ENCODE results near the gene TELO2.

DNA sequence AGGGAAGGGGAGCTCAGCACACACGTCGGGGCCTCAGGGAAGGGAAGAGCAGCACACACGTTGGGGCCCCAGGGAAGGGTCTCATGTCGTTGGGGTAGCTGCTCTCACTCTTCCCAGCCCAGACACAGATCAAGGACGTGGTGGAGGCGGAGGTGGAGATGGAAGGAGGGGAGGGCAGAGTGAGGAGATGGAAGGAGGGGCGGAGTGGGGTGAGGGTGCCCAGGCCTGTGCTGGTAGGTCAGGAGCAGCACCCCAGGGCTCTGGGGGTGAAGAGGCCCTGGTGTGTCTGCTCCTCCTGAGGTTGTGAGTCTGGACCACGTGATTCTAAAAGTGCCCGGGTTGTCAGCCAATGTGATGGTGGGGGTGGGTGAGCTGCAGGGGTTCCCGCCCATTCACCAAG, 33.2 kb upstream of the TELO2 start:
- TF ChIP-seq, protein P1, sequence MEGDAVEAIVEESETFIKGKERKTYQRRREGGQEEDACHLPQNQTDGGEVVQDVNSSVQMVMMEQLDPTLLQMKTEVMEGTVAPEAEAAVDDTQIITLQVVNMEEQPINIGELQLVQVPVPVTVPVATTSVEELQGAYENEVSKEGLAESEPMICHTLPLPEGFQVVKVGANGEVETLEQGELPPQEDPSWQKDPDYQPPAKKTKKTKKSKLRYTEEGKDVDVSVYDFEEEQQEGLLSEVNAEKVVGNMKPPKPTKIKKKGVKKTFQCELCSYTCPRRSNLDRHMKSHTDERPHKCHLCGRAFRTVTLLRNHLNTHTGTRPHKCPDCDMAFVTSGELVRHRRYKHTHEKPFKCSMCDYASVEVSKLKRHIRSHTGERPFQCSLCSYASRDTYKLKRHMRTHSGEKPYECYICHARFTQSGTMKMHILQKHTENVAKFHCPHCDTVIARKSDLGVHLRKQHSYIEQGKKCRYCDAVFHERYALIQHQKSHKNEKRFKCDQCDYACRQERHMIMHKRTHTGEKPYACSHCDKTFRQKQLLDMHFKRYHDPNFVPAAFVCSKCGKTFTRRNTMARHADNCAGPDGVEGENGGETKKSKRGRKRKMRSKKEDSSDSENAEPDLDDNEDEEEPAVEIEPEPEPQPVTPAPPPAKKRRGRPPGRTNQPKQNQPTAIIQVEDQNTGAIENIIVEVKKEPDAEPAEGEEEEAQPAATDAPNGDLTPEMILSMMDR (IDR thresholded peaks at IDR 0.05): no peak
- TF ChIP-seq, protein P2, sequence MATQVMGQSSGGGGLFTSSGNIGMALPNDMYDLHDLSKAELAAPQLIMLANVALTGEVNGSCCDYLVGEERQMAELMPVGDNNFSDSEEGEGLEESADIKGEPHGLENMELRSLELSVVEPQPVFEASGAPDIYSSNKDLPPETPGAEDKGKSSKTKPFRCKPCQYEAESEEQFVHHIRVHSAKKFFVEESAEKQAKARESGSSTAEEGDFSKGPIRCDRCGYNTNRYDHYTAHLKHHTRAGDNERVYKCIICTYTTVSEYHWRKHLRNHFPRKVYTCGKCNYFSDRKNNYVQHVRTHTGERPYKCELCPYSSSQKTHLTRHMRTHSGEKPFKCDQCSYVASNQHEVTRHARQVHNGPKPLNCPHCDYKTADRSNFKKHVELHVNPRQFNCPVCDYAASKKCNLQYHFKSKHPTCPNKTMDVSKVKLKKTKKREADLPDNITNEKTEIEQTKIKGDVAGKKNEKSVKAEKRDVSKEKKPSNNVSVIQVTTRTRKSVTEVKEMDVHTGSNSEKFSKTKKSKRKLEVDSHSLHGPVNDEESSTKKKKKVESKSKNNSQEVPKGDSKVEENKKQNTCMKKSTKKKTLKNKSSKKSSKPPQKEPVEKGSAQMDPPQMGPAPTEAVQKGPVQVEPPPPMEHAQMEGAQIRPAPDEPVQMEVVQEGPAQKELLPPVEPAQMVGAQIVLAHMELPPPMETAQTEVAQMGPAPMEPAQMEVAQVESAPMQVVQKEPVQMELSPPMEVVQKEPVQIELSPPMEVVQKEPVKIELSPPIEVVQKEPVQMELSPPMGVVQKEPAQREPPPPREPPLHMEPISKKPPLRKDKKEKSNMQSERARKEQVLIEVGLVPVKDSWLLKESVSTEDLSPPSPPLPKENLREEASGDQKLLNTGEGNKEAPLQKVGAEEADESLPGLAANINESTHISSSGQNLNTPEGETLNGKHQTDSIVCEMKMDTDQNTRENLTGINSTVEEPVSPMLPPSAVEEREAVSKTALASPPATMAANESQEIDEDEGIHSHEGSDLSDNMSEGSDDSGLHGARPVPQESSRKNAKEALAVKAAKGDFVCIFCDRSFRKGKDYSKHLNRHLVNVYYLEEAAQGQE (IDR thresholded peaks at IDR 0.05; ENCODE audit: insufficient read depth in 1 of 2, low read depth in 2 of 2, low read length in 1 of 2): no peak
- TF ChIP-seq TCF7L2 (IDR thresholded peaks at IDR 0.05; ENCODE audit: low read depth, low read length) (no peak), SIN3A (IDR thresholded peaks at IDR 0.05; ENCODE audit: borderline replicate concordance, insufficient read depth, low read depth, low read length) (no peak)
